Right renal cortex interstitium (tissue), 3 donors: ENCODE data around the gene FIZ1. TPM values are rescaled to one million over a fixed set of nuclear protein-coding genes. Genes with fewer than 3 reads are reported as not detected.
"Not testable (repeated sequence)": the region's sequence is repeated elsewhere in the genome, so short reads cannot be mapped to it uniquely, and the experiment has no call there.

Experiments
- DNase-seq, 3 donors: peaks; one replicate each; pipeline ENCODE4 v3.0.0-alpha.2; 2013; ENCODE audit warnings: low read depth in 3 of 3, low spot score in 2 of 3
- polyA plus RNA-seq, 3 donors: library from polyadenylated mRNA; unstranded; fragments of 120-200 nt; gene quantifications; one replicate each; pipeline ENCODE4 v1.2.1, GENCODE V29; 2013; ENCODE audit not compliant: insufficient read length in 3 of 3

FIZ1 gene
- polyA plus RNA-seq, 3 donors, result 16.6 to 18.9 (median 17.7) TPM

DNA sequence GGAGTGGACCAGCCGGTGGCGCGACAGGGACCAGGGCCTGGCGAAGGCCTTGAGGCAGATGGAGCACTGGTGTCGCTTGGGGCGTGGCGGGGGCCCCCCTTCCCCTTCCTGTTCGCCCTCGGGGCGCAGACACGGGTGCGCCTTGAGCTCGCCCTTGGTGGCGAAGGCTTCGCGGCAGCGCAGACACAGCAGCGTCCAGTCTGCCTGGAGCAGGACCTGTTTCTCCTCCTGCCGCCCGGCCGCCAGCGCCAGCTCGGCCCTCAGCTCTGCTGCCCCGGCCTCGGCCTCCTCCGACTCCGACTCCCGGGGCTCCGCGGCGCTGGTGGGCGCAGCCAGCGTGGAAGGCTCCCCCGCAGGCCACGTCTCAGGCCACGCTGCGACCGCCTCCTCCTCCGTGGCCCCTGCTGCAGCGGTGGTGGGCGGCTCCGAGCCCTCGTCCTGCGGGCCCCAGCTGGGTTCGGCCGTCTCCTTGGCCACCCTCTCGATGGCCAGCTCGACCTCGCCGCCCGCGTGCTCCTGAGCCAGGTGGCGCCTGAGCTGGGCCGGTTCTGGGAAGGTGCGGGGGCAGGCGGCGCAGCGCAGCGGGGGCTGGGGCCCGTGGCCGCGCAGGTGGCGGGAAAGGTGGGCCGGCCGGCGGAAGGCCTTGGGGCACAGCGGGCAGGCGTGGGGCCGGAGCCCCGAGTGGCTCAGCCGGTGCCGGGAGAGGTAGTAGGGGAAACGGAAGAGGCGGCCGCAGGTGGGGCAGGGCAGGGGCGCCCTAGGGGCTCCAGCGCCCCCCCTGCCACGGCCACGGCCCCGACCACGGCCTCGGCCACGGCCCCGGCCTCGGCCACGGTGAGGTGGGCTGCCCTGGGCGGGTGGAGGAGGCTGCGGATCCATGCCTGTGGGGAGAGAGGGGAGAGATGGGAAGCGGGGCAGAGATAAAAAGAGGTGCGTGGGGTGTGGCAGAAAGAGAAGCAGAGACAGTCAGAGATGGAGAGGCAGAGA is 20.3 kb downstream of the FIZ1 start:
- DNase-seq, result no peak

DNA sequence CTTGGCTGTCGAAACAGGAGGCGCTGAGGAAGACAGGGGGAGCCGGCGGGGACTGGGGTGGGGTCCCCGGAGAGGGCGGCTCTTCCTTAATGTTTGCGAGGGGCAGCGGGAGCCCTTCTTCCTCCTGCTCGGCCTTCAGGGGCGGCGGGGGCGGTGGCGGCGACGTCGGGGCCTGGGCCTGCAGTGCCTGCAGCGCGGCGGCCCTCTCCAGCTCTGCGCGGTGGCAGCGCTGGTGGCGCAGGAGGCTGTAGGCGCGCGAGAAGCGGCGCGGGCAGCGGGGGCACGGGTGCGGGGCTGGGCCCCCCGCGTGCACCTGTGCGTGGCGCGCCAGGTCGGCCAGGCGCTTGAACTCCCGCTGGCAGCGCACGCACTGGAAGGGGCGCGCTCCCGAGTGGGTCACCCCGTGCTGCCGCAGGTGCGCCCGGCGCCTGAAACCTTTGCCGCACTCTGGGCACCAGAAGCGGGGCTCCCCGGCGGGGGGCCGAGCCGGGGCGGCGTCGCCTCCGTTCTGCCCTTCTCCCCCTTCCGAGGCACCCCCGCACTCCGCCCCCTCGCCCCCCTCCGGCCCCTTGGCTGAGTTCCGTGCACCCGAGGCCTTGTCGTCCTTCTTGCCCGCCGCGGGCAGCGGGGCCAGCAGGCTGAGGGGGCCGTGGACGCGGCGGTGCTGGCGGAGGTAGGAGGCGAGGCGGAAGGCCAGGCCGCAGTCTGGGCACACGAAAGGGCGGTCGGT is 21.1 kb downstream of the FIZ1 start:
- no peak for DNase-seq

DNA sequence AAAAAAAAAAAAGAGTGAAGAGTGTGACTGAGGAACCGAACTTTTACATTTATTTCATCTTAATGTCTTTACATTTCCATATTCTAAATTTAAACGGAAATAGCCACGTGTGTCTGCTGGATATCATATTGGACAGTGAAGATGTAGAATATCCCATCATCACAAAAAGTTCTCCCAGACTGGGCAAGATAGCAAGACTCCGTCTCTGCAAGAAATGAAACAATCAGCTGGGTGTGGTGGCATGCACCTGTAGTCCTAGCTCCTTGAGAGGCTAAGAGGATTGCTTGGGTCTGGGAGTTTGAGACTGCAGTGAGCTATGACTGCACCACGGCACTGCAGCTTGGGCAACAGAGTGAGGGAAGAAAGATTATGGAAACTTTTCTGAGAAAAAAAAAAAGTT is 22.6 kb downstream of the FIZ1 start:
- DNase-seq, result no peak

DNA sequence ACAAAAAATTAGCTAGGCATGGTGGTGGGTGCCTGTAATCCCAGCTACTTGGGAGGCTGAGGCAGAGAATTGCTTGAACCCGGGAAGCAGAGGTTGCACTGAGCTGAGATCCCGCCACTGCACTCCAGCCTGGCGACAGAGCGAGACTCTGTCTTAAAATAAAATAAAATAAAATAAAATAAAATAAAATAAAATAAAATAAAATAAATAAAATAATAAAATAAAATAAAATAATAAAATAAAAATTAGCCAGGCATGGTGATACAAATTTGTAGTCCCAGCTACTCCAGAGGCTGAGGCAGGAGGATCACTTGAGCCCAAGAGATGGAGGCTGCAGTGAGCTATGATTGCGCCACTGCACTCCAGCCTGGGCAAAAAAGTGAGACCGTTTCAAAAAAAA is 25.4 kb downstream of the FIZ1 start:
- DNase-seq, result not testable (repeated sequence)

DNA sequence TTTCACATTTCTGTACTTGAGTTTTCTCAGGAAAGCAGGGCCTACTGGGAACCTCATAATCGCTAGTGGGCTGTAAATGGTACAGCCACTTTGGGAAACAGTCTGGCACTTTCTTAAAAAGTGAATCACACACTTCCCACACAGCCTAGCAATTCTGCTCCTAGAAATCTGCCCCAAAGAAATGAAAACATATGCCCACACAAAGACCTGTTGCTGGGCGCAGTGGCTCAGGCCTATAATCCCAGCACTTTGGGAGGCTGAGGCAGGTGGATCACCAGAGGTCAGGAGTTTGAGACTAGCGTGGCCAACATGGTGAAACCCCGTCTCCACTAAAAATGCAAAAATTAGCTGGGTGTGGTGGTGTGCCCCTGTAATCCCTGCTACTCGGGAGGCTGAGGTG is 29.8 kb downstream of the FIZ1 start:
- DNase-seq, result not testable (repeated sequence)

DNA sequence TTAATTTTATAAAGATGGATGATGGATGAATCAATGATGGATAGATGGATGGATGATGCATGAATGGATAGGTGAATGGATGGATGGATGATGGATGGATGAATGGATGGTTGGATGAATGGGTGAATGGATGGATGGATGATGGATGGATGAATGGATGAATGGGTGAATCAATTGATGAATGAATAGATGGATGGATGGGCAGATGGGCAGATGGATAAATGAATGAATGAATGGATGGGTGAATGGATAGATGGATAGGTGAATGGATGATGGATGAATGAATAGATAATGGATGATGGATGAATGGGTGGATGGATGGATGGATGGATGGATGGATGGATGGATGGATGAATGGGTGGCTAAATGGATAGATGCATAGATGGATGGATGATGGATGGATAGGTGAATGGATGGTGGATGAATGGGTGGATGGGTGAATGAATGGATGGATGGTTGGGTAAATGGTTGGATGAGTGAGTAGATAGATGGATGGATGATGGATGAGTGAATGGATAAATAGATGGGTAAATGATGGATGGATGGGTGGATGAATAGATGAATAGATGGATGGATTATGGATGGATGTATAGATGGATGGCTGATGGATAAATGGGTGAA is 31.5 kb downstream of the FIZ1 start:
- DNase-seq, result no peak

DNA sequence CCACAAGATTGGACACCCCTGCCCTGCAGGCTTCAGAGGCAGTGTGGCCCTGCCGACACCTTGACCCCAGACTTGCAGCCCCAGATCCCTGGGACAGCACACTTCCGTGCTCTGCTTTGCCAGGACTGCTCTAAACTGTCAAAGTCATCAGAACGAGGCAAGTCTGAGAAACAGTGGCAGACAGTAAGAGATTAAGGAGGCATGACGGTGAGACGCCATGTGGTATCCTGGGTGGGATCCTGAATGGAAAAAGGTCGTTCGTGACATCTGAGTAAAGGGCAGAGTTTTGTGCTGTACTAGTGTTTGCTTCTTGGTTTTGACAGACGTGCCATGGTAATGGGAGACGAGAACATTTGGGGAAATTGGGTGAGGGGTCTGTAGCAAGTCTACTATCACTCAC is 32.5 kb downstream of the FIZ1 start:
- no peak for DNase-seq

DNA sequence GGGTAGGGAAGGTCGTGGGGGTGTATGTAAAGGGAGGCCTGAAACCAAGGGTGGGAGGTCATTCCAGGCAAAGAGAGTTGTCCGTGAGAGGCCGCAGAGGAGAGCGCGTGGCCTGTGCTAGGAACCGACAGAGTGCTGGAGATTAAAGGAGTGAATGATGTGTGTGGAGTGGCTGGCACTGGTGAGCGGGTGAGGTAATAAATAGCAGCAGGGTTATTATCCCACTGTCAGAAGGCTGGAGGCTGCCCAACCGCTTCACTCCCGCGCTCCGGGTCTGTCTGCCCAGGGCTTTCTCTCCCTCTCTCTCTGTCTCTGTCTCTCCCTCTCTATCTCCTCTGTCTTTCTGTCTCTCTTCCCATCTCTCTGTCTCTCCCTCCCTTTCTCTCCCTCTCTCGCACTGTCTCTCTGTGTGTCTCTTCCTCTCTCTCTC is 36.0 kb downstream of the FIZ1 start:
- no peak for DNase-seq

DNA sequence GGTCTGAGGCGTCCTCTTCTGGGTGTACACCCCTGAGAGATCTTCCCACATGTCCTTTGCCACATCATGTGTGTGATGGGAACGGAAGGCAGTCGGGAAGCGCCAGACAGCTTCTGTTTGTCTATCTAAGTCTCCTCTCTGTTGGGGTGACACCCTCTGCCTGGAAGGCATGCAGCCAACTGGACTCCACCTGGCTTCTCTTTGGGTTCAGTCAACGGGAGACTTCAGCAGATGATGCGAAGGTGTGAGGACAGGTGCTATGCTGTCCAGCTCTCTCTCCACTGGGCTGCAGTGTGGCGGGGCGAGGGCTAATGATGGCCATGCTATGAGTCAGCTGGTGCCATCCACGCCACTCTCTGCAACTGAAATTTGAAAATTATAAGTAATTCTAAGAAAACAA is 39.6 kb downstream of the FIZ1 start:
- DNase-seq, result no peak

DNA sequence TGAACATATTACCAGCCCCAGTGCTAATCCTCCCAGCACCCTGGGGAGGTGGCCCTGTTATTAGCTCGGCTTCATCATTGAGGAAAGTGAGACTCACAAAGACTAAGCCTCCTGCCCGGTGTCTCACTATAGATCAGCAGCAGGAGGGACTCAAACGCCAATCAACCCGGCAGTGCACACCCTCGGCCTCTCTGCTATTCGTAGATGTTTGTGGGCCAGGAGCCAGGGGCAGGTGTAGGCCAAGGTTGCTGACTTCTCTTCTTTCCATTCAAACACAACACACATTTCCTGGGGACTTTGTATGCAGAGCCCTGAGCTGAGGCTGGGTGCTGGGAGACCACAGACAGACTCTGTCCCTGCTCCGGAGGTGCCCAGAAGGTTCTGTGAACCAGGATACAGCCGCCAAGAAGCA is 44.6 kb downstream of the FIZ1 start:
- DNase-seq, result no peak

DNA sequence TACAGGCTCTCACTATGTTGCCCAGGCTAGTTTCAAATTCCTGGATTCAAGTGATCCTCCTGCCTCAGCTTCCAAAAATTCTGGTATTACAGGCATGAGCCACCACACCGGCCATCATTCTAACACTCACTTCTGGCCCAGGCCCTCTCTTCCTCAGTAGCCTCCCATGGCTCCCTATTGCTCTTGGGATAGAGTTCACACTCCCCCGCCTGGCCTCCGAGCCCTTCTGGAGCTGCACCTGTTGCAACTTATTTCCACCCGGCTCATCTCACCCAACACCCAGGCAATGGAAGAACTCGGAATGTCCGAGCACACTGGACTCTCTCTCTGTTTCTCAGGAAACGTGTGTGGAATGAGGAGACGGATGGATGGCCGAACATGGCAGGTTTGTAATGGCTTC is 45.0 kb downstream of the FIZ1 start:
- DNase-seq, result no peak

DNA sequence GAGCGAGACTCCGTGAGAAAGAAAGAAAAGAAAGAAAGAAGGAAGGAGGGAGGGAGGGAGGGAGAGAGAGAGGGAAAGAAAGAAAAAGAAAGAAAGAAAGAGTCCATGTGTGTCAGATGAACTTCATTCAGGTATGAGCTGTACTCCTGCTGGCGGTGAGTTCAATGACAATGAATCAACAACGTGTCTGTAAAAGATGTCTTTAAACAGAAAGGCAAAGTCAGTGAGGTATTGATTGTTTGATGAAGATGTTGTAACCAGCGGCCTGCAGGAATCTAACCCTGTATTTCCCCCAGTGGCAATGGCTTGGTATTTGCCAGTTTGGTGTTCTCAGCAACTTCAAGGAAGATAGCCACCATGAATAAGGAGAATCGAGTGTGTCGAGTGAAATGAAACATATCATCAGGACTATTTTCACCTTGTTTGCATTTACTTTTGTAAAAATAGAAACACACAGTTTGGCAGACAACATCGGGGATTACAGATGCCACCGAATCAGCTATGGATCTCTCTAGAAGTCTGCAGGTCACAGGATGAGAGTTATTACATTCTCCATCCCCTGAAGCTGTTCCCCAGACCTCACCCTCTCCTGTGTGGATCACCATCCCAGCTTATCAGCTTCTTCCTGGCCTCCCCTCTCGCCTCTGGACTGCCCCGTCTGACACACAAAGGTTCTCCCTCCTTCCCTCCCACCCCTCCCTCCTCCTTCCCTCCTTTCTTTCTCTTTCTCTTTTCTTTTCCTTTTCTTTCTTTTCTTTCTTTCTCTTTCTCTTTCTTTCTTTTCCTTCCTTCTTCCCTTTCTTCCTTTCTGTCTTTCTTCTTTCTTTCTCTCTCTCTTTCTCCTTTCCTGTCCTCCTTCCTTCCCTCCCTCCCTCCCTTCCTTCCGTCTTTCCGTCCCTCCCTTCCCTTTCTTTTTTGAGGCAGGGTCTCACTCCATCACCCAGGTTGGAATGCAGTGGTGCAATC is 45.8 kb downstream of the FIZ1 start:
- DNase-seq, result no peak

DNA sequence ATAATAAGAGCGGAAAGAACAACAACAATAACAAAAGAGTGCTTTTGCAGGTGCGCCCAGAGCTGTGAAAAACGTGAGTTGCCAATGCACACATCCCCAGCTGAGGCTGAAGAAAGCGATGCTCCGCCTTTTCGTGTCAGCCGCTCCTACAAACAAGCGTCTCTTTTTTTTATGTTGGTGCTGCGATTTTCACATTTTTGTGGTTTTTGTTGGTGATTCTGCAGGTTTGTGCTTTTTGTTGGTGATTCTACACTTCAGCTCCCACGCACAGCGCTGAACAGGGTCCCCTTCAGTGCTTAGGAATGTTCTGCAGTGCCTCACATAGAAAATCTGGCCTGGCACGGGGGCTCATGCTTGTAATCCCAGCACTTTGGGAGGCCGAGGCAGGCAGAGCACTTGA is 46.7 kb downstream of the FIZ1 start:
- DNase-seq, result no peak

DNA sequence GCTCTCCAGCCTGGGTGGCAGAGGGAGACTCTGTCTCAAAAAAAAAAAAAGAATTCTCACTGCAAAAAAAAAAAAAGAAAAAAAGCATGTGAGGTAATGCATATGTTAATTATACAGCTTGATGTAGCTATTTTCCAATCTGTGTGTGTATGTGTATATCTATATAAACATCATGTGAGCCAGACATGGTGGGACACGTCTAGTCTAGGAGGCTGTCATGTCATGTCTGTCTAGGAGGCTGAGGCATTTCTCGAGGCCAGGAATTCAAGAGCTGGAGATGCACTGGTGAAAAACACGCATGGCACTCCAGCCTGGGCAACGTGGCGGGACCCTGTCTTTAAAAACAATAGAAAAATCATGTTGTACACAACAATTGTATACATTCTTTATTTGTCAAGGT is 47.1 kb downstream of the FIZ1 start:
- DNase-seq, result no peak

DNA sequence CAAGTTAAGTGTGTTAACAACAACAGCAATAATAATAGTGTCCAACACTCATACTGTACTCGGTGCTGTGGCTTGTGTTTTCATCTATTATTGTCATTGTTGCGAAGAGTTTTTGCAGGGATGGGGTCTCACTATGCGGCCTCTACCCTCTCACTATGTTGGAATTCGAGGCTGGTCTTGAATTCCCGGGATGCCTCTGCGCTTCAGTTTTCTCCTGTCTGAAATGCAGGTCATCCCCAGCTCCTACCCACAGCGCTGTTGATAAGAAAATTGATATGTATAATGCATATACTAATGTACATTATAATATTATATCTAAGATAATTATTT is 49.0 kb downstream of the FIZ1 start:
- no peak for DNase-seq

DNA sequence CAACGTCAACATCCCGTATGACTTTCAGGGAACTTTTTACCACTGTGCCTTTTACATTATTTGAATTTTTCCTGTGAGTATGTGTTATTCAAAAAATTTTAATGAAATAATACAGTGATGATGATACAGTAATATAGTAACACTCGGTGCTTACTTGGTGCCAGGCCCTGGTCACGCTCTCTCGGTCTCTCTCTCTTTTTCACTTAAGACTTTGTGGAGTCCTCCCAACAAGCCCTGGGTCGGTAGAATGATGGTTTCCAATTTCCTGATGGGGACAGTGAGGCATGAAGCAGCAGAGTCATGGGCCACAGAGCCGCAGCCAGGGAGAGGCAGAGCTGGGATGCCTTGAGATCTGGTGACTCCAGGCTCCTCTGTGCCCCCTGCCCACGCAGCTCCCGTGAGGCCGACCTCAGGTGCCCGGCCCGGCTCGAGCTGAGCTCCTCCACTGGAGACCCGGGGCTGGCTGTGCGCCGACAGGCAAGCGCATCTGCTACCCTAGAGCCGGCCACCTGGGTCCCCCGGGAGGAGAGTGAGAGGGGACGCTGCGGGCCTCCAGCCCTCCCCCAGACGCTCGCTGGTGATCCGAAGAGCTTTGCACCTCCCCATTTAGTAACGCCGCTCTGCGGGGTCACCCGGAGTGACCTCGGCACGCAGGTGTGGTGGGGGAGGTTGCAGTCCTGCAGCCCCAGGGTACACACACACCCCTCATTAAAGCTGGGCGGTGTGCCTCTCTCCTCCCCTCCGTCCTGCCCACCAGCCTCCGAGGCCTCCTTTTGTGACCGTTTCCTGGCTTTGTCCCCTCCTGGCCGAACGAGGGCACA is 49.6 kb downstream of the FIZ1 start:
- peak in 2 of 3 donors; percentile 70 to 80 for DNase-seq

DNA sequence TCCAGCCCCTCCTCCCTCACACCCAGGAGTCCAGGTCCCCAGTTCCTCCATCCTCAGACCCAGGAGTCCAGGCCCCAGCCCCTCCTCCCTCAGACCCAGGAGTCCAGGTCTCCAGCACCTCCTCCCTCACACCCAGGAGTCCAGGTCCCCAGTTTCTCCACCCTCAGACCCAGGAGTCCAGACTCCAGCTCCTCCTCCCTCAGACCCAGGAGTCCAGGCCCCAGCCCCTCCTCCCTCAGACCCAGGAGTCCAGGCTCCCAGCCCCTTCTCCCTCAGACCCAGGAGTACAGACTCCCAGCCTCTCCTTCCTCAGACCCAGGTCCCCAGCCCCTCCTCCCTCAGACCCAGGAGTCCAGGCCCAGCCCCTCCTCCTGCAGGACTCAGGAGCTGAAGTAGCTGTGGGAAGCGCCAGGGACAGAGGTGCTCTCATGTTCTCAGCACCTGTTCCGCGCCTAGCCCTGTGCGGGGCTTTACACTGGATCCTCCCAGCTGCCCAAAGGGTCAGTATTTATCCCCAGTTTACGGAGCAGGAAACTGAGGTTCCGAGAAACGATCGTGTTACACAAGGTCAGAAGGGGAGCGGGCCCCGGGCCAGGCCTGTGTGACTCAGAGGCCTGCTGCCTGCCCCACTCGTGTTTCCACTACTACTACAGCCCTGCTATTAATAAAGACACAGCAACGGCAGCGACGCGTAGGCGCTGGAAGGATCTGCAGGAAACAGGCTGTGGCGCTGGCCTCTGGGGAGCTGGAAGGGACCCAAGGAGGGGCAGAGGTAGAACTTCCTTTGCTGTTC is 52.3 kb downstream of the FIZ1 start:
- DNase-seq, result no peak

DNA sequence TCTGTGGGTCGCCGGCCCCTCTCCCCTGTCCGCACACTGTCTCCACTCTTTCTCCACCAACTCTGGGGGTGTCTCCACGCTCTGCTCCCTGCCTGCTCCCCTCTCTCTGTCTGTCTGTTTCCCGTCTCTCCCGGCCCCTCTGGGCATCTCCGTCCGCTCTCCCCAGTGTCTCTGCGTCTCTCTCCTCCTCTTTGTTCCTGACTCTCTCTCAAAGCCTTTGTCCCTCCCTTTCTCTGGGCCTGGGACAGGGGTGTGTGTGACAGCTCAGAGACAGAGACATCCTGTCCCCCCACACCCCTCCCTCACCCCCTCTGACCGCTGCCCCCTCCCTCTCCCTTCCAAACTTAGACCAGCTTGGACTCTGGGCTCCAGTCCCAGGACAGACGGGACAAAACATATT is 53.3 kb downstream of the FIZ1 start:
- no peak for DNase-seq

DNA sequence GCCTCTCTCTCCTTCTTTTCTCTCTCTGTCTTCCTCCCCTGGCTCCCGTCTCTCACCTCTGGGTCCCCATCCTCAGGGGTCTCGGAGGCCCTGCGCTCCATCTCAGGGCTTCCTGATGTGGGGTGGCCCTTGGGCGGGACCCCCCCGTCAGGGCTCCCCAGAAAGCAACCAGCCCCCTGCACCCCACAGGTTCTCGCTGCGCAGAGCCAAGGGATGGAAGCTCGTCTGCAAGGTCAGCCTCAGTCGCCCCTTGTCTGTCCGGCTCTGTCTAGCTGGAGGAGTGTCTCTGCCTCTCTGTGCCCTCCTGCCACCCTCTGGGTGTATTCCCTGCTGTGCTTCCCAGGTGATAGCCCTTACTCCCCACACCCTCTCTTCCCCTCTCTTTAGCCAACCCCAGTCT is 53.9 kb downstream of the FIZ1 start, which contains the start of gene SBK3:
SBK3 (minus strand) TSS at position 101 of the 400 bp plus-strand sequence; CDS start at position 101, 0 bp downstream.
- DNase-seq, result no peak
